HG03558 (cell line): ENCODE measurements around the gene GIT2.

Experiments
- ATAC-seq: cut with Tn5 transposase; IDR thresholded peaks from one replicate; pipeline ENCODE4 v1.9.1; 2021; ENCODE audit warnings: moderate number of reproducible peaks; ENCODE audit not compliant: unreplicated experiment; ENCODE audit errors: extremely low read depth

The GIT2 gene

DNA sequence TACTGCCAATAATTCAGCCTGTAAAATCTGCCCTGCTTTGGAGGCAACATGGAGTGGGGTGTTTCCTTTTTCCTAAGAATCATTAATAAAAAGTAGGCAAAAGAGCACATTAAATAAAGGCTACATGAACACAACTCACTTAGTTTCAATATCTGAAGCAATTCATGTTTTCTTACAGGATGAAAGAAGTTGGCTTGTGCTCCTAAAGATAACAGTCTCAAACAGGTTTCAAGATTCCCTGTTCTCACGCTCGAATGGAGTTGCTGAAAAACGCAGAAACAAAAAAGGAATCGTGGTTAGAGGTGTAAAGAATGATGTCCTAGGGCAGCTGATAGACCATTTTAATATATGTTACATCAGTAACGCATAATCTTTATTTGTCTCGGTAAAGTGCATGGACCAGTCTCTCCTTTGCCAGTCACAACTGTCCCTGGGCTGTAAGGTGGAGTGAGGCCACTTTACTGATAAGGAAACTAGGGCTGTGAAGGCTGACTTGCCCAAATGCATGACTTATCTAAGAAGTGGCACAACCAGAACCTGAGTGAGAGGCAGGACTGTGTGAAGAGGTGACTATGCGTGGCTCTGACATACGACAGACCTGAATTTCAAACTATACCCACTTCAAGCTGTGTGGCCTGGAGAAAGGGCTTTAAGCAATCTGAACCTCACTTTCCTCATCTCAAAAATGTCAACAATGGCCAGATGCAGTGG is 12.6 kb downstream of the GIT2 start:
- ATAC-seq = no peak

DNA sequence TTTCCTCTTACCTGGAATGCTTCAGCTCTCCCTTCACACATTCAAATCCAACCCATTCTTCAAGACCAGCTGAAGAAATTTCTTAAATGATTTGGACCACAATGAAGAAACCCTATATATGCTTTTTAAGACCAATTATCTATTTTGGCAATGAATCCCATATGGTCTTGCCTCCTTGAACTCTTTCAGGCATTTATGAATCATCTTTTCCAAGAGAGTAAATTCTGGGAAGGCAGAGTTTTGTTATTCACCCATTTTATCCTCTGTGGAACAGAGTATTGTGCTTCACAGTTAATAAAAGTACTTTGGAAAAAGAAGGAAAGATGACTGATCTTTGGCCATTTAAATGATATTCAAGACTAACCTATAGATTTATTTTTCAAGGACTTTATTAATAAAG is 14.0 kb downstream of the GIT2 start:
- no peak for ATAC-seq

DNA sequence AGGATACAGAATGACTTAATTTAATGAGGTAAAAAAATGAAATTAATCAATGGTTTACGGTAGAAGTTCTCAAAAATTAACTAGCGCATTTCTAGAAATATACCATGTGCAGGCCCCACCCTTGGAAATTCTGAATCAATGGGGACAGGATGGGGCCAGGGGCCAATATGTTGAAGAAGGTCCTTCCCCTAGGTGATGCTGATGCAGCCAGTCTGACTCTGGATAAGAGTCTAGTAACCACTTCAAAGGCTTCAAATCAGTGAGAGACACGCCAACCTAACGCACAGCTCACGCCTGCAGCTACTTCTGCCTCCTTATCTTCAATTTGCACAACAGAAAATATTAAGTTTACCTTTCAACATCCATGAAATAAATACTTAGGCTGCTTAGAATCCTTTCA is 14.9 kb downstream of the GIT2 start:
- ATAC-seq = no peak

DNA sequence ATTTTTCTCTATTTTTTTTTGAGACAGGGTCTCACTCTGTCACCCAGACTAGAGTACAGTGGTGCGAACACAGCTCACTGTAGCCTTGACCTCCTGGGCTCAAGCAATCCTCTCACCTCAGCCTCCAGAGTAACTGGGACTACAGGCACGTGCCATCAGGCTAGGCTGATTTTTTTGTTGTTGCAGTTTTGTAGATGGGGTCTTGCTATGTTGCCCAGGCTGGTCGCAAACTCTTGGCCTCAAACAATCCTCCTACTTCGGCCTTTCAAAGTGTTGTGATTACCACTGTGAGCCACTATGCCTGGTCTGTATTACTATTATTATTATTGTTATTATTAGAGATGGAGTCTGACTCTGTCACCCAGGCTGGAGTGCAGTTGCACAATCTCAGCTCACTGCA is 23.3 kb downstream of the GIT2 start:
- ATAC-seq = no peak

DNA sequence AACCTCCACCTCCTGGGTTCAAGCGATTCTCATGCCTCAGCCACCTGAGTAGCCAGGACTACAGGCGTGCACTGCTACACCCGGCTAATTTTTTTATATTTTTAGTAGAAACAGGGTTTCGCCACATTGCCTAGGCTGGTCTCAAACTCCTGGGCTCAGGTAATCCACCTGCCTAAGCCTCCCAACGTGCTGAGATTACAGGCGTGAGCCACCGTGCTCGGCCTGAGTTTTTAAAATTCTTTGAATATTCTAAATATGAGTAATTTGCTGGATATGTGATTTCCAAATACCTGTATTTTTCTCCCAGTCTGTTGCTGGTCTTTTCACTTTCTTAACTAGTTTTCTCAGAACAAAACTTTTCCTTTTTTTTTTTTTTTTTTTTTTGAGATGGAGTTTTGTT is 27.4 kb downstream of the GIT2 start:
- no peak for ATAC-seq

DNA sequence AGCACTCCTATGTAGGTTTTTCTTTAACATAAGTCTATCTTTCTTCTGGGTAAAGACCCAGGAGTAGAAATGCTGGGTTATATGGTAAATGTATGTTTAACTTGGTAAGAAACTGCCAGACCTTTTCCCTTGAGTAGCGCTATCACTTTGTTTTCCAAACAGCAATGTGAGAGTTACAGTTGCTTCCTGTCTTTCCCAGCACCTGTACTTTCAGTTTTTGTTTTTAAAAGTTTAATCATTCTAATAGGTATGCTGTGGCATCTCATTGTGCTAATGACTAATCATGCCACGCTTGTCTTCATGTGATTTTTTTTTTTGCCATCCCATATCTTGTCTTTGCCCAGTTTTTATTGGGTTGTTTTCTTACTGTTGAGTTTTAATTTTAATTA is 28.1 kb downstream of the GIT2 start:
- no peak for ATAC-seq

DNA sequence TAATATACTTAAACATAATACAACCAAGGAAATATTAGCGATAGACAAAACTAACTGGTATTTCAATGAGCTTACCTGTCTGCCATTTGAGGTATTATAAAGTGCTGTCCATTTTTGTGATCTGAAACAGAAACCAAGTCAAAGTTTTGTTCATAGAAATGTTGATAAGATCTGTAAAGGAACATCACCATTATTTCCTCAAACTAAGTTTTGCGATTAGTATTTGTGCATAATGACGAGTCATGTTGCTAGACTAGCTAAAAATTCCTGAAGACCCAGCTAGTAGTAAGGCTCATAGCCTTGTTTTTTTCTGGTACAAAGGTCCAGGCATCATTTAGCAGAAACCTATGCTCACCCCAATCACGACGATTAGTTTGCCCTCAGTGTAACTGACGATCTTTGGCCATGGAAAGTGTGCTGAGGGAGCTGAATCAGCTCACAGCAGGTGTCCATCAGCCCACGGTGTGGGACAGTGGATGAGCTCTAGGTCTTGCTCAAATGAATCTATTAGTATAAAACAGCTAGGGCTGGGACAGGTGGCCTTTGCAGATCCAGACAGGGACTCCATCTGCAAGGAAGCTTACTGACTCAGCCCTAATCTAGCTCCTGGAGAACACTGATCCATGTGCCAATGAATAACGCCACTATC is 28.7 kb downstream of the GIT2 start:
- ATAC-seq = no peak

DNA sequence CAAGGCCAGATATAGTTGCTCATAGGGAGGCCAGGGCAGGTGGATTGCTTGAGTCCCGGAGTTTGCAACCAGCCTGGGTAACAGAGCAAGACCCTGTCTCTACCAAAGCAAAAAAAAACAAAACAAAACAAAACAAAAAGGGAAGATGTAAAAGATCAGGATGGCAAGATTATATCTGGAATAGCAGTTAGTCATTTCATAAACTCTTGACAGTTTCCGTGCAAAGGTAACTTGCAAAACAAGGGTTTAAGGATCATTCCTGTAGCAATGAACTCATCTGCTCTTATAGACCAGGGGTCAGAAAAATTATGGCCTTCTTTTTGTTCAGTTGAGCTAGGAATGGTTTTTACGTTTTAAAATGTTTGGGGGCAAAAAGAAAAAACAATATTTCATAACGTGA is 29.6 kb downstream of the GIT2 start:
- ATAC-seq = no peak

DNA sequence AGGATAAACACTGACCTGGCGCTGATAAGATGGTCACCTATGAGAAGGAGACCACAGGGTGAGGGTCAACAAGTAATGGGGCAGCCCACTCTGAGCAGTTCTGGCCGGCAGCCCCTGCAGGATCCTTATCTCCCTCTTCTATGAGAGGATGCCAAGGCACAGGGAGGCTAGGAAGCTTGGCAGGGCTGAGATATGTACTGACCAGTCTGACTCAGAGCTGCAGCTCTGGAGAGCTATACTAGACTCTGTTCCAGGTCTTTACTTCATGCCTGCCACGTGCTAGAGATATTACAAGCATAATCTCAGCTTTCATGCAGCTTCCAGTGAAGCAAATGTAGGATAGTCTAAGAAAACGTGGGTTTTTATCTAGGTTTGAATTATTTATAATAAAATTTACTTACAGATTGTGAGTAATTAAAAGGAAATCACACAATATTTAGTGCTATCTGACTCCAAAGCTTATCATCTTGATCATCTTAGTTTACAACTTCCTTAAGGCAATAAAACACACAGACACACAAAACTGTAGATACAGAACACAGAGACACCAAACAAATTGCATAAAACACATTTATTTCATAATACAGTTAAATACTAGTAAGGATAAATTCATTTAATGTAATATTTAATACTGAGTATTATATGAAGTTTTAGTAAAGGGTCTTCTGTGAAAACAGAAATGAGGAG is 32.3 kb downstream of the GIT2 start:
- ATAC-seq = no peak

DNA sequence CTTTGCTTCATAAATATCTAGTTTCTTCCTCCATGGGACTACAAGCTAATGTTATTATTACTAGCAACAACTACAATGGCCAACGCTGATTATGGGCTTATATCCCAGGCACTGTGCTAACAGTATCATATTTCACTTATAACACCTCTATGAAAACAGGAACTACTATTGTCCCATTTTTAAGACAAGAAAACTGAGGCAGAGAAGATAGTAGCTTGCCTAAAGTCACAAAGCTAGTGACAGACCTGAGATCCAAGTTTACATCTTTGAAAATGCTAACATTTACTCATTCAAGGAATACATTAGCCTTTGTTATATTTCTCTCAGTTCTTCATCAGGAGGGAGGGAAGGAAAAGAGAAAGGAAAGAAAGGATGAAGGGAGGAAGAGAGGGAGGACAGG is 32.8 kb downstream of the GIT2 start:
- ATAC-seq = no peak

DNA sequence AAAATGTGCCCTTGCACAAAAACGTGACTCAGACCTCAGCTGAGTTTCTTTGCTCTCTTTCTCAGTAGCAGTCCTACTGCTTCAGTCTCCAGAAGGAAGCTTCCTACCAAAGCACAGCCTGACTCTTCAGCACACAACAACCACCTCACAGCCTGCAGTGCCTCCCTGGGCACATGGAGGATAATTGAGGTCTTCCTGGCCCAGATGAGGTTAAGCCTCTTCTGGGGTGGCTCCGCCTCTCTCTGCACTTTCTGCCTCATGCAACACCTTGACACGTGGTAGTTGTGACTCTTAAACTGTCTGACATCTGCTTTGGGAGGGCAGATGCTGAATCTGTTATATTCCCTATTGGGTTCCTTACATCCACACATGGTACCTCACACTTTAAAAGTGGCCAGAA is 33.8 kb downstream of the GIT2 start:
- ATAC-seq = no peak

DNA sequence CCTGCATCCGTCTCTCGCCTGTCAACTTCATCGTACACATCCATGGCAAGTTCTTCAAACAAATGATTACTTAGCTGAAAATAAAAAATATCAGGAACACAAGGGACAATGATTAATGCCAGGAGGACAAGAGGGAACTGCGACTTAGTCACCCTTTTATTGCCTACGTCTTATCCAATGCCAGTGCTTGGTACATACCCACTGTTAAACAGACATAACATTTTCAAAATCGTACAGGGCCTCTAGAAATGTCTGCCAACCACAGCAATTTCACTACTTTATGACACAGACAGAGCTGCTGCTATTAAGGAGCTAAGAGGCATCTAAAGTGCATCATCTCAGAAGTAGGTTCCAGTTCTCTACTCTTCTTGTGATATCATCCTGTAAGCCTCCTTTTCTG is 34.6 kb downstream of the GIT2 start:
- ATAC-seq = no peak

DNA sequence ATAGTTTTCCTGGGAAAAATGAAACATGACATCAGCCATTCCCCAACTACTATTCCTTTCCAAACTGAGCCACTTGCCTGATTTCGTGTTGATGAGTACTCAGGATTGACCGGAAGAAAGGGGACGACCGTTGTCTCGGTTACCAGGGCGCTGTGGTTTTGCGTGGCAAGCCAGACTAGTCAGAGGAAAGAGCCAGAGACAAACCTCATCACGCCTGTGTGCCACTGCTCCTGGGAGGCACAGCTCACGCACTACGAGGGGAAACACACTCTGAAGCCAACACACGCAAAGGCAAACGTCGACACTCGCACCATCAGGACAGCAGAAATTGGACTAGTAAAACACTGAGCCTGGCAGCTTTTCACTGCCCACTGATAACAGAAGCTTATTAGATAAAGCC is 35.0 kb downstream of the GIT2 start:
- ATAC-seq = no peak

DNA sequence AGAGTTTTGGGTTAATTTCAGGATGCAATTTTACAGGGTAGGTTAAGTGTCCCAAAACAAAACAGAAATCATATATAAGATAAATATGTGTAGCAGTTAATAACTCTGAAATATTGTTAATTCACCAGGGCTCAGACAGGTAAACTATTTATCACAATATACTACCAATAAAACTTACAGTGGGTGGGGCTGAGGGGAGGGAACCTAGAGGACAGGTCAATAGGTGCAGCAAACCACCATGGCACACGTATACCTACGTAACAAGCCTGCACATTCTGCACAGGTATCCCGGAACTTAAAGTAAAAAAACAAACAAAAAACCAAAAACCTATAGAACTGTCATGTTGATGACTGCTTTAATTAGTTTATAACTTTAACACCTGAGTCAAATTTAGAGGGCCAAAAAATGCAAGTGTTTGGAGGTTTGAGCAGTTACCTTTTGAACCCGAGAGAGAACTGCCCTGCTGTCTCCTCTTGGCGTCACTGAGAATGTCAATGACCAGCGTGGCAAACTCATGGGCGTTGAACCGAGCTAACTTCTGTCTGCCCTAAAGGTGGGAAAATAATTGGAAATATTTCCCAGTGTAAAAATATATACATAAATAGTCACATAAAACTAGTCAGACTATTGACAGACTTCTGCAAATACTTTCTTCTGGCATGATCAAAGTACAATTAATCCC is 36.6 kb downstream of the GIT2 start:
- ATAC-seq = no peak

DNA sequence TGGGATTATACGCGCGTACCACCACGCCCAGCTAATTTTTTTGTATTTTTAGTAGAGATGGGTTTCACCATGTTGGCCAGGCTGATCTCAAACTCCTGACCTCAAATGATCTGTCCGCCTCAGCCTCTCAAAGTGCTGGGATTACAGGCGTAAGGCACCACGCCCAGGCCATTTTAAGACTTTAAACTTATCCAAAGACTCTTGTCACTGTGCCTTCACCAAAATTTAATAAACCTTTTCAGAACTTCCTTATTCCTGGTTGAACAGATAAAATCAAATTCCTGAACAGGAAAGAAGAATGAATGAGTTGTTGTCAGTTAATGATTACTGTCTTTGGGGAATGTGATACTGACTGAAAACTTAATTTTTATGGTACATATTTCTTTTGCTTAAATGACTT is 37.8 kb downstream of the GIT2 start:
- ATAC-seq = no peak

DNA sequence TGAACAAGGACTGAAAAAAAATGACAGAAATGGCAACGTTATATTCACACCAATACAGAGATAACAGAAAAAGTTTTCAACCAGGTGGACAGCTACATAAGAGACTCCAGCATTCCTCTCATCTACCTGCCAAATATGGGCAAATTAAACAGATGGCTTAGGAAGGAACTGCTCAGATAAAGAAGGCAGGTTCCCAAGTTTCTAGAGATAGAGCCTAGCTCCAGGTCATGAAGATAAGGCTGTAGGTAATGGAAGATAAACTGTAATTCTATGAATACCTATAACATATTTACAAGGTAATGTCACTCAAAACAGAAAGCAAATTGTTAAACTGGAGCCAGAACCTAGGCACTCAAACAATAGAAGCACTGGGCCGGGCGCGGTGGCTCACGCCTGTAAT is 42.5 kb downstream of the GIT2 start:
- ATAC-seq = no peak

DNA sequence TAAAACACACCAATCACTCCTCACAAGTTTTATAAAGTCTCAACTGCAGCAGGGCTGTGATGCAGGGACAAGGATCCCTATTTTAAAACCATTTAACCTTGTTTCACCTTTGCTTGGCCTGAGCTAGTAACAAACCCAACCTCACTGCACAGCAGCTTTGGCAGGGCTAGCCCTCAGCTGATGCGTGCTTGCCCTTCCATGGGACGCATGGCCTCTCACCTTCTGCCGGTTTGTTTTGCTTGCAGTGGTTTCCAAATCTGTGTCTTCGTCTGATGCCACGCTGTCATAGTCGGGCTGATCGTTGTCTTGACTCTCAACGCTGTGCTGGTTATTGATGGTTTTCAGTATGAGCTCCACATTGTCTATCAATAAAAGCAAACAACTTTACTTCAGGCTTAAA is 43.3 kb downstream of the GIT2 start:
- ATAC-seq = no peak

DNA sequence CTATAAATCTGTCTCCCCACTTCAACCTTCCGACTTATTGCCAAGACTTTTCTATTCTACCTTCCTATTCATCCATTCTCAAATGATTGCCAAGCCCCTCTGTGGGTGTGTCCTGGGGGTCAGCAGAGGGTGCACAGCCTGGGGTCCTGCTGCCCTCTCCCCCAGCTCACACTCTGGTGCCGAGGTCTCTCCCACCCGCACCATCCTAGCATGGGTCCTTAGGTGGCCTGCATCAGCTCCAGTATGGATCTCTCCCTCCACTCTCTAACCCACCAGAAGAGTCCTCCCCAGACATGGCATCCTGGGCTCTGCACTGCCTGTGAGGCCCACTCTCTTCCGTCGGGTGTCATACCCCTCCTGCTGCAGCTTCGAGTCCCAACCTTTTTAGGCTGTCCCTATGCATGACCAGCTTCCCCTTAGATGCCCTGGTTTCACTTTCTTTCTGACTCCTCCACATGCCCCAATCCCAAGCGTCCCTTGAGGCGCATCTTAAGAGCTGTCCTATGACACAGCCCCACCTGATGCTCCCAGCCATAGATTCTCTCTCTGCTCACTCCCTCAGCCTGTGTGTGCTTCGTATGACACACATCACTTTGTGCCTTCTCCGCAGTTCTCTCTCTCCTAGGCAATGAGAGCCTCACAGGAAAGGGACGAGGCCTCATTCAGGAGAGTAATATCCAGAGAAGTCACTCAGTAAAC is 43.9 kb downstream of the GIT2 start:
- ATAC-seq = no peak

DNA sequence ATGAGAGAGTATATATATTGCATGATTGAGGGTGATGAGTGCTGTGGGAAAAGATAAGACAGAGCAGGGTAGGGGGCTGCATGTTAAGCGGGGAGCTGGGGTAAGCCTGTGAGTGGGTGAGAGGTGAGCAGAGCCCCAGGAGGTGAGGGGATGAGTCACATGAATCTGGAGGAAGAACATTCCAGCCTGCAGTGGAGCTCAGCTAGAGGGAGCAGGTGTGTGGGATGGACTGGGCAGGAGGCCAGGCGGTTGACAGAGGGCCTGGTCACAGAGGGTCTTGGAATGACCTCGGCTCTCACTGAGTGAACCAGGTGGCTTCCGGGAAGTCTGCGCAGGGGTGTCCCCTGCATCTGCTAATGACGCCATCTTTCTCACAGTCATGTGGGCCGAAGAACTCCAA is 44.4 kb downstream of the GIT2 start:
- no peak for ATAC-seq

DNA sequence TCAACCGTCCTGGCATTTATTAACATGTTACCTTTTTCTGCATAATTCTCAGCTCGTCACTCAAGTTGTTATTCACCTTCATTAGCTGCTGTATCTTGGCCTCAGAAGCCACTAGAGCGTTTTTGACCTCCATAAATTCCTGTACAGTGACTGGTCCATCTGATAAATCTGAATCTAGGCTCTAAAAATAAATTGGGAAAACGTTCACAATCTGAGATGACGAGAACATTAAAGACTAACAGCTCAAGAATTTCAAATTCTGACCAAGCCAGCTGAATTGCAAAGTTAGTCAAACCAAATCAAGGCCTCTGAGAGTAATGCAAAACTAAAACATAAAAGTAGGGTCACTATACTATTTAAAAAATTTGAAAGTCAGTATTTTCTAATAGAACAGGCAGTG is 45.0 kb downstream of the GIT2 start:
- no peak for ATAC-seq

DNA sequence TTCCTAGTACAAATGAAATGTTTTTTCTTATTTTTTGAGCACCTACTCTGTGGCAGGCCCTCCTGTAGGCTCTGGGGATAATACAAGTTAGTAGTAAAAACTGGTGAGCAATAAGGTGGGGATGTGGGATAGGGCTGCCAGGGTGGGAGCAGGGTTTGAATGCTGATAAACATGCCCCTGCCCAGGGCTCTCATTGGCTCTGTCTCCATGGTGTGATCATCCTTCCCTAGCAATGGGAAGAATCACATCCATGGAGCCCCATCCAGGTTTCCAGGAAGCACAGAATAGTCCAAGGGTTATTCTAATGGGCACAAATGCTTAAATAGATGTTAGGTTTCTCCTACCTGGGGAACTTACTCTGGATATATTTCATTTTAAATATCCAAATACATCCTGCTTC is 45.5 kb downstream of the GIT2 start:
- no peak for ATAC-seq
